Calu3 (cell line): Measurements from ENCODE around the gene POLA1. TPM values are rescaled to one million over a fixed set of nuclear protein-coding genes. Genes with fewer than 3 reads are reported as not detected.

Experiments
- BruUV-seq: library from RNA; stranded (reverse); fragments of 400-500 nt; replicated peaks from 2 replicates; lab custom pipeline; 2021; lab: Mats Ljungman, UMichigan
- CTCF ChIA-PET: fragments of 300-600 bp; sonication (Branson Sonifier 250); formaldehyde crosslinking; loops from one replicate; lab custom pipeline; 2022; ENCODE audit warnings: antibody characterized with exemption; lab: Charles Lee
- DNase-seq: peaks from one replicate; pipeline ENCODE4 v3.0.0; 2022
- H3K27ac Mint-ChIP-seq: one replicate; pipeline ENCODE4 v1.8.0; 2022; ENCODE audit warnings: mixed read lengths; ENCODE audit not compliant: unreplicated experiment
- H3K27me3 Mint-ChIP-seq: one replicate; pipeline ENCODE4 v1.8.0; 2022; ENCODE audit warnings: mixed read lengths; ENCODE audit not compliant: unreplicated experiment
- H3K36me3 Mint-ChIP-seq: one replicate; pipeline ENCODE4 v1.8.0; 2022; ENCODE audit warnings: mild to moderate bottlenecking, moderate library complexity, mixed read lengths; ENCODE audit not compliant: insufficient read depth, unreplicated experiment
- H3K4me1 Mint-ChIP-seq: one replicate; pipeline ENCODE4 v1.8.0; 2022; ENCODE audit warnings: mild to moderate bottlenecking, low read depth, mixed read lengths; ENCODE audit not compliant: unreplicated experiment
- H3K4me3 Mint-ChIP-seq: one replicate; pipeline ENCODE4 v1.8.0; 2022; ENCODE audit warnings: mild to moderate bottlenecking, low read depth, moderate library complexity, mixed read lengths; ENCODE audit not compliant: unreplicated experiment
- H3K9me3 Mint-ChIP-seq: one replicate; pipeline ENCODE4 v1.8.0; 2022; ENCODE audit warnings: low read depth, mixed read lengths; ENCODE audit not compliant: unreplicated experiment
- intact Hi-C: fragments of 100-400 bp; cut with micrococcal nuclease; formaldehyde crosslinking; loops from one replicate; pipeline ENCODE4 v1.10.0; 2022; ENCODE audit not compliant: unreplicated experiment
- total RNA-seq: library from RNA; stranded (reverse); gene quantifications from 2 replicates; pipeline ENCODE4 v1.2.3, GENCODE V29; 2022
- TF ChIP-seq, protein P1 (sequence below): fragments of 200-600 bp; IDR thresholded peaks from one replicate; pipeline ENCODE4 v1.8.0; 2022; ENCODE audit warnings: antibody characterized with exemption; ENCODE audit not compliant: unreplicated experiment

Gene POLA1
- total RNA-seq, 1 experiment from 2014 or later, result 25.2 TPM

DNA sequence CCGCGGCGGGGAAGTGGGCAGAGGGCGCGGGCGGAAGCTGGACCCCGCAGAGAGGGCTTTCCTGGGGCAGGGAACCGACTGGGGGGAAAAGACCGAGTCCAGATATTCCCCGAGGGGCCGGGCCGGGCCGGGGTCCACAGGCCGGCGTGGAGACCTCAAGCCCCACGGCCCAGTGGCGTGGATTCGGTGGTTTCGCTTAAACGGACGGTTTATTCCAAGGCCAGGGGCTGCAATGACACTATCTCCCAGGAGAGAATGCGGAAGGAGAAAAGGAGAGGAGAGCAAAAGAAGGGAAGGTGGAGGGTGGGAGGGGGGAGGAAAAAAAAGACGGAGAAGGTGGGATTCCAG, 311.3 kb downstream of the POLA1 start:
- H3K4me3 Mint-ChIP-seq, result peak overlapping the region; percentile 69
- CTCF ChIA-PET, result no interaction called here
- no TSS peak for BruUV-seq

DNA sequence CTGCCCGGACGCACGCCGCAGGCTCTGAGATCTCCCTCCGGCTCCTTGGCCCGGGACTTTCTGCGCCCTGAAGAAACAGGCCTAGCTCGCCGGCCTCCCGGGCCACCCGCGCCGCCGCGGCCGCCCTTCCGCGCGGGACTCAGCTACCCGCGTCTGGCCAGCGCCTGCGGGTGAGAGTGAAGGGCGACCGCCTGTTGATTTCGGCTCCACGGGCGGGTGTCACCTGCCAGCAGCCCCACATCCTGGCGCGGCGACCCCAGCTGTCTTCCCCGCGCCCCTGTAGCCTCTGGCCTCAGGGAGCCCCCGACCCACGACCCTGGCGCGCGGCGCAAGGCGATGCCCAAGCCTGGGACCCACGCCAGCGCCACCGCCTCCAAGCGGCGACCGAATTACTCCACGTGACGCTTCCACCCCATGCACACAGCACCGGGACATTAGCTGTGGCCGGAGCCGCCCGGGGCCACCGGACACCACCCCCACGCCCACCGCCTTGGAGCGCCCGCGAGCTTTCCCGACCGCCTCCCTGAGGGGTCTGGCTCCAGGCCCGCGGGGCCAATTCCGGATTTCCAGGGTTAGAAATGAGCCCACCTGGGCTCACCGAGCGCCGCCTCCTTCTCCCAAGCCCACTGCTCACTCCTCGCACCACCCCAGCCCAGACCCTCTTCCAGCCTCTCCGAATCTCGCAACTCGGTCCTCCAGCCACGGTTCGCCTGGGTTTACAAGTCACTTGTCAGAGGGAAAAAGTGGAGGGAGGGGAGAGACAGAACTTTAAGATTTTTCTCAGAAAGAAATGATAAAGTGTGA, 311.9 kb downstream of the POLA1 start:
- H3K36me3 Mint-ChIP-seq, result peaks cover 21% of the 10 kb centered on the region
- peak overlapping the region; percentile 69 for H3K4me3 Mint-ChIP-seq
- H3K9me3 Mint-ChIP-seq, result no peaks in the 10 kb centered on the region
- H3K27me3 Mint-ChIP-seq, result peaks cover 57% of the 10 kb centered on the region
- no TSS peak for BruUV-seq
- DNase-seq, result no peak
- intact Hi-C loops, result no loop called here
- no peak overlapping the region for H3K27ac Mint-ChIP-seq
- TF ChIP-seq, protein P1, sequence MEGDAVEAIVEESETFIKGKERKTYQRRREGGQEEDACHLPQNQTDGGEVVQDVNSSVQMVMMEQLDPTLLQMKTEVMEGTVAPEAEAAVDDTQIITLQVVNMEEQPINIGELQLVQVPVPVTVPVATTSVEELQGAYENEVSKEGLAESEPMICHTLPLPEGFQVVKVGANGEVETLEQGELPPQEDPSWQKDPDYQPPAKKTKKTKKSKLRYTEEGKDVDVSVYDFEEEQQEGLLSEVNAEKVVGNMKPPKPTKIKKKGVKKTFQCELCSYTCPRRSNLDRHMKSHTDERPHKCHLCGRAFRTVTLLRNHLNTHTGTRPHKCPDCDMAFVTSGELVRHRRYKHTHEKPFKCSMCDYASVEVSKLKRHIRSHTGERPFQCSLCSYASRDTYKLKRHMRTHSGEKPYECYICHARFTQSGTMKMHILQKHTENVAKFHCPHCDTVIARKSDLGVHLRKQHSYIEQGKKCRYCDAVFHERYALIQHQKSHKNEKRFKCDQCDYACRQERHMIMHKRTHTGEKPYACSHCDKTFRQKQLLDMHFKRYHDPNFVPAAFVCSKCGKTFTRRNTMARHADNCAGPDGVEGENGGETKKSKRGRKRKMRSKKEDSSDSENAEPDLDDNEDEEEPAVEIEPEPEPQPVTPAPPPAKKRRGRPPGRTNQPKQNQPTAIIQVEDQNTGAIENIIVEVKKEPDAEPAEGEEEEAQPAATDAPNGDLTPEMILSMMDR, result no peak
- CTCF ChIA-PET, result no interaction called here
- peaks cover 9% of the 10 kb centered on the region for H3K4me1 Mint-ChIP-seq

More for the DNA sequence above, 311.3 kb downstream of the POLA1 start:
- TF ChIP-seq, protein P1, result no peak
- intact Hi-C loops, result no loop called here
- Mint-ChIP-seq H3K27me3 (peaks cover 52% of the 10 kb centered on the region), H3K9me3 (no peaks in the 10 kb centered on the region), H3K27ac (no peak overlapping the region), H3K4me1 (peaks cover 9% of the 10 kb centered on the region), H3K36me3 (peaks cover 21% of the 10 kb centered on the region)
- no peak for DNase-seq

DNA sequence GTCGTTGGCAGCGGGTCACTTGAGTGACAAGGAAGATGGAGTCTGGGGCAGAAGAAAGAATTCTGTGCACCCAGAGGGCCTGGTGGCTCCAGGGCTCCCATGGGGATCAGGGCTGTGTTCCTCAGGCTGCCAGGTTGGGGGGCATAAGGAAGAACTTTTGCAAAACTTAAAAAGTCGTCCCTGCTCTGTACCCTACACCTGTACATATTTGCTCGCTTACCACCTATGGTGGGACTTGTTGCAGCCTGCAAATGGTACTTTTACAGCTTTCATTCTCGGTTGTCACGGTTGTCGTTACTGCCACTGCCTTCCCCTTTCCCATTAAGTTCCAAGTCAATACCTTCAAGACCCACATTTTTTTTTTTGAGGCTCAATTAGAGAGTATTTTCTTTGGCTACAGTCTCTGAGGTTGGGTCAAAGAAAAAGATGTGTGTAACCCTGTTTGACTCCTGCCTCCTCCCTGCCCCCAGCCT, 312.9 kb downstream of the POLA1 start:
- DNase-seq, result no peak
- Mint-ChIP-seq H3K4me1 (peaks cover 9% of the 10 kb centered on the region), H3K9me3 (no peaks in the 10 kb centered on the region), H3K4me3 (no peak overlapping the region), H3K36me3 (peaks cover 21% of the 10 kb centered on the region), H3K27ac (no peak overlapping the region), H3K27me3 (peaks cover 66% of the 10 kb centered on the region)
- TF ChIP-seq, protein P1, result no peak
- no TSS peak for BruUV-seq
- CTCF ChIA-PET, result no interaction called here
- intact Hi-C loops, result no loop called here

DNA sequence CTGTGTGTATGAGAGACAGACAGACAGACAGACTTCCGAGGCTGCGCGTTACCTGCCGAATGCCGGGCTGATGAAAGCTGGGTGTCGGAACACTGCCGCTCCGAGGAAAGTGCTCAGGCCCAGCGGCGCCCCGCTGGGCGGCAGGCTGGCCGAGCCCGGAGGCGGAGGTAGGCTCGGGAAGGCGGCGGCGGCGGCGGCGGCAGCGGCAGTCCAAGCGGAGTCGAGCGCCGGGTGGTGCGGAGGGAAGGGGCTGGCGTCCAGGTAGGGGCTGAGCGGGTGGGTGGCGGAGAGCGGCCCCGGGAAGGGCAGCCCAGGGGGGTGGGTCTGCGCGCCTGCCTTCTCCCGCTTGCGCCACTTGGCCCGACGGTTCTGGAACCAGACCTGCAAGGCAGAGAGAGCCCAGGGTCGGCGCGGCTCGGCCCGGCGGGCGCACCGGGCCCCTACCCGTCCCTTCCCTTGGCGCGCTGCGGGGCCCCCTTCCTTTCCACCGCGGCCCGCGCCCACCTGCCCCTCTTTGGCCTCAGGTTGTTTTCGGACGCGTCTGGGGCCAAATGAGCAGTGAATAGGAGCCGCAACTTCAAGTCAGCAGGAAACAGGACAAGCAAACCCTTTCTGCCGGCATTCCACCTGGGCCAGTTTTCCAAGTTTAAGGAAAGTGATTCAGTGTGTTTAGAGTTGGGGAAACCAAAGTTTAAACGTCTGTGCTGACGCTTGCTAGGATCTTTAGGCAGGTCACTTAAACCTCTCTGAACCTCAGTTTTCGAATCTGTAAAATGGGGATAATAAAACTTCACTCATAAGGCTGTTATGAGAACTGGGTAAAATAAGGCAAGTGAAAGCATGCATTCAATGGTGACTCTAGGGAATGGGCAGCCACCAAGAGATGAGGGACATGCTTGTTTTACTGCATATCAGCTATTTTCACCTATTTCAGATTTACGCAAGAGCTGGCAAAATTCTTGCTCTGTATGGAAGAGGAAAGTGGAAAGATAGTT, 313.6 kb downstream of the POLA1 start:
- H3K27ac Mint-ChIP-seq, result no peak overlapping the region
- BruUV-seq, result no TSS peak
- H3K27me3 Mint-ChIP-seq, result peaks cover 66% of the 10 kb centered on the region
- TF ChIP-seq, protein P1, result no peak
- peaks cover 21% of the 10 kb centered on the region for H3K36me3 Mint-ChIP-seq
- CTCF ChIA-PET, result no interaction called here
- intact Hi-C loops, result no loop called here
- H3K4me1 Mint-ChIP-seq, result peaks cover 9% of the 10 kb centered on the region
- no peak overlapping the region for H3K4me3 Mint-ChIP-seq
- DNase-seq, result no peak
- H3K9me3 Mint-ChIP-seq, result no peaks in the 10 kb centered on the region
